GM12892 (cell line): ENCODE data around the gene PLEKHA4.

Source experiments
- POLR2A ChIP-seq: IDR thresholded peaks from 2 replicates; pipeline ENCODE4 v1.6.1; 2011; ENCODE audit warnings: low read depth, low read length, control low read depth
- POLR2AphosphoS5 ChIP-seq: IDR thresholded peaks from 2 replicates; pipeline ENCODE4 v1.6.1; 2011; ENCODE audit warnings: low read depth, low read length, control low read depth
- TAF1 ChIP-seq: IDR thresholded peaks from 2 replicates; pipeline ENCODE4 v1.6.1; 2011; ENCODE audit warnings: low read depth, mild to moderate bottlenecking, control low read depth, low read length, borderline replicate concordance

DNA sequence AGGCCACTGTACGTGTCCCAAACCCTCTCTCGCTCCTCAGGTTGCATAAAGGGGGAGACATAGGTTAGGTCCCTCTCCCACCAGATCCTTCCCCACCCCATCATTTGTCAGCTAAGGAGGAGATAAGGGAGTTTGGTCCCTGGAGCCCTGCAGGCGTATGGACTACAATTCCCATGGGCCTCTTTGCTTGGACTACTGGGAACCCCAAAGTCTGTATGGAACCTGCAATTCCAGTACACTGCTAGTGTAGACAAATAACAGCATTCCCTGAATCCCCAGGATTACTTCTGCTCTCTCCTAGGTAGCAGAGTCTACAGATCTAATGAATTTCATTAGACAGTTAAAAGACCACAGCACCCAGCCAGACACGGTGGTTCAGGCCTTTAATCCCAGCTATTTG is 16.1 kb downstream of the PLEKHA4 start:
- TF ChIP-seq POLR2A (no peak), POLR2AphosphoS5 (no peak), TAF1 (no peak)
